Ascending aorta (tissue), 2 donors: Measurements from ENCODE around the gene TRIM45. TPM values are rescaled to one million over a fixed set of nuclear protein-coding genes. Genes with fewer than 3 reads are reported as not detected.
"Not testable (repeated sequence)": the region's sequence is repeated elsewhere in the genome, so short reads cannot be mapped to it uniquely, and the experiment has no call there.

Source experiments
- DNase-seq, 2 donors: peaks; one replicate each; pipeline ENCODE4 v3.0.0-alpha.2; 2019; ENCODE audit warnings: low spot score in 2 of 2
- H3K27ac ChIP-seq, 2 donors: fragments of 200-600 bp; sonication (generic); one replicate each; pipeline ENCODE4 v1.5.1; 2016 to 2017; ENCODE audit warnings: mild to moderate bottlenecking in 1 of 2
- H3K27me3 ChIP-seq: fragments of 200-600 bp; sonication (generic); one replicate; pipeline ENCODE4 v1.5.1; 2017
- H3K36me3 ChIP-seq, 2 donors: fragments of 200-600 bp; sonication (generic); one replicate each; pipeline ENCODE4 v1.5.1; 2016
- H3K4me1 ChIP-seq, 2 donors: fragments of 200-600 bp; sonication (generic); one replicate each; pipeline ENCODE4 v1.5.1; 2016 to 2017; ENCODE audit warnings: mild to moderate bottlenecking in 1 of 2
- H3K4me3 ChIP-seq, 2 donors: fragments of 200-600 bp; sonication (generic); one replicate each; pipeline ENCODE4 v1.5.1; 2016 to 2017; ENCODE audit warnings: mild to moderate bottlenecking in 1 of 2
- H3K9me3 ChIP-seq, 2 donors: fragments of 200-600 bp; sonication (generic); one replicate each; pipeline ENCODE4 v1.5.1; 2016
- CTCF ChIP-seq, 3 experiments: fragments of 200-600 bp in 2 of 3; fragments of 450-650 bp in 1 of 3; sonication (generic) in 2 of 3; IDR thresholded peaks; one replicate each; pipeline ENCODE4 v1.5.1; 2016 to 2019; ENCODE audit warnings: antibody characterized with exemption in 3 of 3, mild to moderate bottlenecking in 1 of 3, moderate library complexity in 1 of 3
- intact Hi-C: fragments of 100-400 bp; cut with DNase I; formaldehyde crosslinking; loops from one replicate; pipeline ENCODE4 v1.15.1; 2023
- total RNA-seq: library from RNA; depleted of rRNA; stranded (reverse); fragments of >200 nt; gene quantifications from one replicate; pipeline ENCODE4 v1.1.0, GENCODE V29; 2016

Gene TRIM45
- total RNA-seq, 1 donor from 2014 or later: 1.9 TPM

GRCh38 chr1:117120774-117121588 lies 568 bp downstream of the TRIM45 start:
- no peak for TF ChIP-seq CTCF (IDR thresholded peaks at IDR 0.05)
- Histone ChIP-seq H3K4me3 (peak overlapping the region; percentile 73 to 90), H3K27me3 (no peaks in the 10 kb centered on the region), H3K9me3 (no peaks in the 10 kb centered on the region), H3K27ac (peak overlapping the region; percentile 86 to 88), H3K36me3 (no peaks in the 10 kb centered on the region), H3K4me1 (peaks cover 3 to 5% of the 10 kb centered on the region in 2 donors)
- intact Hi-C loops: loop anchor here (1.0 to 10.0 kb wide), 4 partner anchors 28 to 1144 kb away; partner anchors contain the start of genes CD58, SLC22A15 and TENT5C
- DNase-seq: no peak

DNA sequence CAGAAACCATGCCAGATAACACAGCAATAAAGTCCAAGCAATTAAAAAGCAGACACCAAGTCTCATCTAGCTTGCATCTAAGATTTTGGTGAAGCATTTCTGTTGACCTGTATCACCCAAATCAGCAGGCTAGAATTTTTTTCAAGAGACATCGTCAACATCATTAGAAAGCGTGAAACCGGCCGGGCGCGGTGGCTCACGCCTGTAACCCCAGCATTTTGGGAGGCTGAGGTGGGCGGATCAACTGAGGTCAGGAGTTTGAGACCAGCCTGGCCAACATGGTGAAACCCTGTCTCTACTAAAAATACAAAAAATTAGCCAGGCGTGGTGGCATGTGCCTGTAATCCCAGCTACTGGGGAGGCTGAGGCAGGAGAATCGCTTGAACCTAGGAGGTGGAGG lies 2.4 kb downstream of the TRIM45 start:
- DNase-seq, H3K4me3 ChIP-seq, H3K27ac ChIP-seq, H3K4me1 ChIP-seq, intact Hi-C loops, H3K27me3 ChIP-seq, H3K9me3 ChIP-seq: not testable (repeated sequence)
- peaks cover 7 to 11% of the 10 kb centered on the region in 2 donors for H3K36me3 ChIP-seq

DNA sequence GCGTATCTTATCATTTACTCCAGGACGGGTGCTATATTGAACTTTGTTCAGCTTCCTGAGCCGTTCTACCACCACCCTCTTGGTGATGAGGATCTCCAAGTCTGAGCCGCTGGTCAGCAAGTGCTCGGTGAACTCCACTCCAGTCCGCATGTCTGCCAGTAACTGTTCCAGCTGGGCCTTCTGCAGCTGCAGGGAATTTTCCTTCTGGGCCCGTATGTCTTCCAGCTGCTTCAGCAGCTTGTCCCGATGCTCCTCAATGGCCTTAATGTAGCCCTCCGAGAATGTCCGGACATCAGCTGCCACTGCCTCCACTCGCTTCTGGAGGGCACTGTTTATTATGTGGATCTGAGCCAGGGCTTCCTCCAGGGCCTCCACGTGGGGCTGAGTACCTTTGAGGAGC lies 3.4 kb downstream of the TRIM45 start:
- intact Hi-C loops: no loop called here
- Histone ChIP-seq H3K27ac (no peak overlapping the region), H3K36me3 (peaks cover 12 to 16% of the 10 kb centered on the region in 2 donors), H3K9me3 (no peaks in the 10 kb centered on the region), H3K4me1 (peaks cover 3 to 5% of the 10 kb centered on the region in 2 donors), H3K27me3 (no peaks in the 10 kb centered on the region), H3K4me3 (no peak overlapping the region)
- no peak for TF ChIP-seq CTCF (IDR thresholded peaks at IDR 0.05)
- no peak for DNase-seq

GRCh38 chr1:117117697-117118096 lies 3.9 kb downstream of the TRIM45 start:
- intact Hi-C loops: no loop called here
- Histone ChIP-seq H3K4me1 (peaks cover 3 to 5% of the 10 kb centered on the region in 2 donors), H3K4me3 (no peak overlapping the region), H3K27me3 (no peaks in the 10 kb centered on the region), H3K36me3 (peaks cover 14 to 21% of the 10 kb centered on the region in 2 donors), H3K27ac (no peak overlapping the region), H3K9me3 (no peaks in the 10 kb centered on the region)
- no peak for DNase-seq
- TF ChIP-seq CTCF (IDR thresholded peaks at IDR 0.05): no peak

GRCh38 chr1:117116784-117117130 lies 4.8 kb downstream of the TRIM45 start:
- Histone ChIP-seq H3K4me1 (peaks cover 3 to 5% of the 10 kb centered on the region in 2 donors), H3K27ac (no peak overlapping the region), H3K9me3 (no peaks in the 10 kb centered on the region), H3K36me3 (peaks cover 14 to 22% of the 10 kb centered on the region in 2 donors), H3K27me3 (no peaks in the 10 kb centered on the region), H3K4me3 (no peak overlapping the region)
- TF ChIP-seq CTCF (IDR thresholded peaks at IDR 0.05): no peak
- intact Hi-C loops: no loop called here
- no peak for DNase-seq

DNA sequence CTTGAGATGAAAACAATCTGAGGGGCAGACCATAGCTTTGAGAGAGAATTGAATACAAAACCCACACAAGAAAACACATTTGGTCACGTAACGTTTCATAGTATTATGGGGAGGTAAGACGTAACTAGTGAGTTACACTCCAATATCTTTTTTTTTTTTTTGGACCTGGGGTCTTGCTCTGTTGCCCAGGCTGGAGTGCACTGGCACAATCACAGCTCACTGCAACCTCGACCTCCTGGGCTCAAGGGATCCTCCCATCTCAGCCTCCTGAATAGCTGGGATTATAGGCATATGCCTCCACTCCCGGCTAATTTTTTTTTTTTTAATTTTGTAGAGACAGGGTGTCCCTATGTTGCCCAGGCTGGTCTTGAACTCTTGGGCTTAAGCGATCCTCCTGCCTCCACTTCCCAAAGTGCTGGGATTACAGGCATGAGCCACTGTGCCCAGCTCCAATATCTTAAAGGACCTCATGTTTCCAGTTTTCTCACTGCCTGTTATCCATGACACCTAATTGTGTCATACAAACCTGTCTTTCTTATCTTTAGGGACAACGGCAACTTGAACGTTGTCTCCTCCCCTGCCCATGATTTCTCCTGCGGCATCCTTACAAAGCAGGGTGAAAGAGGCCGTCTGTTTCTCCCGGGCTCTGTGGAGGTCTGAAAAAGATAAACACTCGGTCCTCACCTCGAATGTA lies 5.3 kb downstream of the TRIM45 start:
- no peak overlapping the region for H3K27ac ChIP-seq
- H3K27me3 ChIP-seq: no peaks in the 10 kb centered on the region
- no peaks in the 10 kb centered on the region for H3K9me3 ChIP-seq
- no peak for DNase-seq
- H3K4me1 ChIP-seq: peaks cover 3 to 5% of the 10 kb centered on the region in 2 donors
- H3K4me3 ChIP-seq: no peak overlapping the region
- intact Hi-C loops: no loop called here
- TF ChIP-seq CTCF (IDR thresholded peaks at IDR 0.05): no peak
- peaks cover 14 to 23% of the 10 kb centered on the region in 2 donors for H3K36me3 ChIP-seq
